Measurements from ENCODE around the gene HAPLN3. TPM values are rescaled to one million over a fixed set of nuclear protein-coding genes. Genes with fewer than 3 reads are reported as not detected.

HAPLN3 gene
- total and polyA plus RNA-seq, 10 donors, result 9.7 to 36.0 (median 16.2) TPM

DNA sequence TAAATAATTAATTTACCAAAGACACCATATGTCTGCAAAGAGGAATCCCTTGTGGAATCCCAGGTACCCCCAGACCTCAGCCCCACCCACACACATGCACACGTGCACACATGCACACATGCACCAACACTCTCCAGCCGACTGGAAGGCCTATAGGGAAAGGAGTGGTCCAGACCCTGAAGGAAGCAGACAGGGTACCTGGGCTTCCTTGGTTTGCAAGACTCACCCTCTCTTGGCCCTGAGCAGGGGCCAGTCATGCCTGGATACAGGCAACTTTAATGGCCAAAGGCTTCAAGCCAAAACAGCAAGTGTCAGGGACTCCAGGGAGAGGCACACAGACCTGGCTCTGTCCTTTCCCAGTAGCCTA is 8.9 kb upstream of the HAPLN3 start:
- 70 to 95% (median 83%) methylated on average over 2 of the region's 2 CpGs for WGBS, 5 donors
- TF ChIP-seq, protein P1, sequence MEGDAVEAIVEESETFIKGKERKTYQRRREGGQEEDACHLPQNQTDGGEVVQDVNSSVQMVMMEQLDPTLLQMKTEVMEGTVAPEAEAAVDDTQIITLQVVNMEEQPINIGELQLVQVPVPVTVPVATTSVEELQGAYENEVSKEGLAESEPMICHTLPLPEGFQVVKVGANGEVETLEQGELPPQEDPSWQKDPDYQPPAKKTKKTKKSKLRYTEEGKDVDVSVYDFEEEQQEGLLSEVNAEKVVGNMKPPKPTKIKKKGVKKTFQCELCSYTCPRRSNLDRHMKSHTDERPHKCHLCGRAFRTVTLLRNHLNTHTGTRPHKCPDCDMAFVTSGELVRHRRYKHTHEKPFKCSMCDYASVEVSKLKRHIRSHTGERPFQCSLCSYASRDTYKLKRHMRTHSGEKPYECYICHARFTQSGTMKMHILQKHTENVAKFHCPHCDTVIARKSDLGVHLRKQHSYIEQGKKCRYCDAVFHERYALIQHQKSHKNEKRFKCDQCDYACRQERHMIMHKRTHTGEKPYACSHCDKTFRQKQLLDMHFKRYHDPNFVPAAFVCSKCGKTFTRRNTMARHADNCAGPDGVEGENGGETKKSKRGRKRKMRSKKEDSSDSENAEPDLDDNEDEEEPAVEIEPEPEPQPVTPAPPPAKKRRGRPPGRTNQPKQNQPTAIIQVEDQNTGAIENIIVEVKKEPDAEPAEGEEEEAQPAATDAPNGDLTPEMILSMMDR (IDR thresholded peaks at IDR 0.05 in 8 of 11, conservative IDR thresholded peaks at IDR 0.05 in 3 of 11), result no peak
- no peak for TF ChIP-seq POLR2A (IDR thresholded peaks at IDR 0.05)
- TF ChIP-seq POLR2AphosphoS5 (IDR thresholded peaks at IDR 0.05), result no peak
- Histone ChIP-seq H3K27ac (peak overlapping the region in 4 of 8 donors; percentile 43 to 72 (median 56)), H3K36me3 (peaks cover 0 to 63% (median 0%) of the 10 kb centered on the region in 6 donors), H3K4me3 (no peak overlapping the region), H3K27me3 (replicated peaks in 1 of 7) (no peaks in the 10 kb centered on the region), H3K9me3 (no peaks in the 10 kb centered on the region), H3K4me1 (peaks cover 0 to 15% (median 9%) of the 10 kb centered on the region in 6 donors)
- intact Hi-C loops (cut with DNase I; ENCODE audit: low total_unique reads), result loop anchor here (10.0 kb wide), 2 partner anchors 111 to 271 kb away; no protein-coding TSS in a partner anchor
- DNase-seq, result peak; percentile 65

DNA sequence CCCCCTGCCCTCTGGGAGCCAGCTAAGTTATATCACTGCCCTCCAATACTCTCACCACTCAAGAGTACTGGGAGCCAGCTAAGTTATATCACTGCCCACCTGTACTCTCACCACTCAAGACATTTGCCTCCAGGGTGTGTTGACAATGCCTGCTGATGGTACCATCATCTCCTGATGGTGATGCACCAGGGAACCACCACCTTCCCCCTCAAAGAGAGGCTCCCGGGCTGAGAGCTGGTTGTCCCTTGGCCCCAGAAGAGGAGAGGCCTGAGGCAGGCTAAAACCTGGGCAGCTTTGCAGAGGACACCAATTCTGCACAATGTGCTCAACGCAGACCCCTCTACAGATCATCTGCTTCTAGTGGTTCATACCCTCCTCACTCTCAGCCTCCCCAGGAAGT is 7.5 kb upstream of the HAPLN3 start:
- H3K36me3 ChIP-seq, result peaks cover 0 to 55% (median 0%) of the 10 kb centered on the region in 6 donors
- WGBS, 5 donors, result 64 to 94% (median 89%) methylated on average over 2 of the region's 2 CpGs
- H3K27me3 ChIP-seq (replicated peaks in 1 of 7), result no peaks in the 10 kb centered on the region
- no peak overlapping the region for H3K4me3 ChIP-seq
- peaks cover 0 to 17% (median 11%) of the 10 kb centered on the region in 6 donors for H3K4me1 ChIP-seq
- no peak for TF ChIP-seq POLR2AphosphoS5 (IDR thresholded peaks at IDR 0.05)
- TF ChIP-seq, protein P1 (IDR thresholded peaks at IDR 0.05 in 8 of 11, conservative IDR thresholded peaks at IDR 0.05 in 3 of 11), result no peak
- no peak for TF ChIP-seq POLR2A (IDR thresholded peaks at IDR 0.05)
- no peak overlapping the region for H3K27ac ChIP-seq
- DNase-seq, result peak; percentile 47
- no peaks in the 10 kb centered on the region for H3K9me3 ChIP-seq
- intact Hi-C loops (cut with DNase I; ENCODE audit: low total_unique reads), result loop anchor here (10.0 kb wide), 2 partner anchors 112 to 272 kb away; no protein-coding TSS in a partner anchor

DNA sequence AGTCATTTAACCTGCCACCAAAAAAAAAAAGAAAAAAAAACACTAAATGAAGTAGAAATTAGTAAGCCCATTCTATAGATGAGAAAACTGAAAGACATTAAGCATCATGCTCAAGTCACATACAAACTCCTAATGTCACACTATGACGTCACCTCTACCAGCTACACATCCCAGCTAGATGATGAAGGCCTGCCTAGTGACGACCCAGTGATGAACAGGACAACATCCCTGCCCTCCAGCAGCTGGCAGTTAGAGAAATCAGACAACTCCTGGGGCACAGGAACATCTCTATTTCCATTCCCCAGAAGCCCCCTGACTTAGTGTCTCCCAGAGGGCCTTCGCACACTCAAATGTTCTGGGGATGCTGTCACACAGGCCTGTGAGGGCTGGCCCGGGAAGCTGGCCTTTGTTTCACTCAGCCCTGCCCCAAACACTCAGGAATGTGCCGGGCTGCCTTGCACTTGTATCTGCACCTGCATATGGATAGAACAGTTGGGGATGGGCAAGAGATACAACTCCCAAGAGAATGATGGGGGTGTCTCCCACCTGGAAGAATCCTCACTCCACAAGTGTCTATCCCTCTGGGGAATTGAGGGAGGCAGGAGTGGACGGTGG is 7.0 kb upstream of the HAPLN3 start:
- no peak overlapping the region for H3K27ac ChIP-seq
- intact Hi-C loops (cut with DNase I; ENCODE audit: low total_unique reads), result loop anchor here (10.0 kb wide), 2 partner anchors 112 to 272 kb away; no protein-coding TSS in a partner anchor
- H3K4me1 ChIP-seq, result peaks cover 0 to 23% (median 16%) of the 10 kb centered on the region in 6 donors
- no peak overlapping the region for H3K4me3 ChIP-seq
- 72 to 94% (median 83%) methylated on average over 6 of the region's 6 CpGs for WGBS, 5 donors
- peak; percentile 56 for DNase-seq
- TF ChIP-seq, protein P1 (IDR thresholded peaks at IDR 0.05 in 8 of 11, conservative IDR thresholded peaks at IDR 0.05 in 3 of 11), result no peak
- no peak for TF ChIP-seq POLR2A (IDR thresholded peaks at IDR 0.05)
- no peak for TF ChIP-seq POLR2AphosphoS5 (IDR thresholded peaks at IDR 0.05)
- H3K9me3 ChIP-seq, result no peaks in the 10 kb centered on the region
- H3K27me3 ChIP-seq (replicated peaks in 1 of 7), result no peaks in the 10 kb centered on the region
- H3K36me3 ChIP-seq, result peaks cover 0 to 54% (median 0%) of the 10 kb centered on the region in 6 donors

DNA sequence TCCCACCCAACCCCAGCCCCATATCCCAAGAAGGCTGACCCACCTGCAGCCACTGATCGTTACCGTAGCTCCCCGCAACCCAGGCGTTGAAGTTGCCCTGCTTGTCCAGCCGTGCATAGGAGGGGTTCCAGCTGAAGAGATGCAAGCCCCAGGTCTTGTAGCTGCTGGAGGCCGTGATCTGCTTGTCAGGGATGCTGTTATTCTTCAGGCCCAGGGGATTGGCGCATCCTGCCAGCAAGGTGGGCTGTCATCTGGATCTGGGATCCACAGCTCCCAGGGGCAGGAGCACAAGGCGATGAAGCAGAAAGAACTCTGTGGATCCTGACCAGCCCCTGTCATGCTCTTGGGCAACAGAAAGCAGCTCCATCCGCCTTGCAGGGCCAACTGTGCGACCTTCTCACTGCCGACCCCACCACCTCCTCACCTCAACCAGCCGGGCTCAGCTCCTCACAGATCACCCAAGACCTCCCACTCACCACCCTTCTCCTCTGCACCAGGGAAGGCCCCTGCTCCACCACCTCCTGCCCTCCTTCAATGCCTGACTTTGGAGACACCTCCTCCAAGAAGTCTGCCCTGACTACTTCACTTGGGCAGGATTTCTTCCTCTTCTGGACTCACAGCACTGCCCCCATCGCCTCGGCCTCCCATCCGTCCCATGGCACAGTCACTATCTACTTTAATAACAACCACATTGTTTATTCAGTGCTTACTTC is 6.3 kb upstream of the HAPLN3 start:
- TF ChIP-seq, protein P1 (IDR thresholded peaks at IDR 0.05 in 8 of 11, conservative IDR thresholded peaks at IDR 0.05 in 3 of 11), result no peak
- TF ChIP-seq POLR2A (IDR thresholded peaks at IDR 0.05) (no peak), POLR2AphosphoS5 (IDR thresholded peaks at IDR 0.05) (no peak)
- DNase-seq, result peak; percentile 43
- Histone ChIP-seq H3K9me3 (no peaks in the 10 kb centered on the region), H3K27me3 (replicated peaks in 1 of 7) (no peaks in the 10 kb centered on the region), H3K4me3 (no peak overlapping the region), H3K27ac (no peak overlapping the region), H3K36me3 (peaks cover 0 to 49% (median 0%) of the 10 kb centered on the region in 6 donors), H3K4me1 (peaks cover 3 to 29% (median 22%) of the 10 kb centered on the region in 6 donors)
- 87 to 95% (median 90%) methylated on average over 13 to 15 of the region's 15 CpGs for WGBS, 5 donors
- intact Hi-C loops (cut with DNase I; ENCODE audit: low total_unique reads), result loop anchor here (10.0 kb wide), 2 partner anchors 113 to 273 kb away; no protein-coding TSS in a partner anchor
